ENCODE results near the gene TMEM132C.

The TMEM132C gene

GRCh38 chr12:128456922-128457321 lies 190.0 kb downstream of the TMEM132C start:
- no peak overlapping the region for H3K27ac ChIP-seq
- no peak for TF ChIP-seq ZFX (IDR thresholded peaks at IDR 0.05)

- TF ChIP-seq CTCF (conservative IDR thresholded peaks at IDR 0.05) (no peak), ZFX (IDR thresholded peaks at IDR 0.05) (no peak)
- no peak overlapping the region for H3K27ac ChIP-seq
These were observed 191.5 kb downstream of the TMEM132C start for GRCh38 chr12:128458301-128458974.

- no peak overlapping the region for H3K27ac ChIP-seq
- TF ChIP-seq CTCF (conservative IDR thresholded peaks at IDR 0.05) (no peak), ZFX (IDR thresholded peaks at IDR 0.05) (no peak)
These were observed 192.1 kb downstream of the TMEM132C start for GRCh38 chr12:128459067-128459466.

- no peak overlapping the region for H3K27ac ChIP-seq
- no peak for TF ChIP-seq ZFX (IDR thresholded peaks at IDR 0.05)
- no peak for TF ChIP-seq CTCF (conservative IDR thresholded peaks at IDR 0.05)
These were observed 196.9 kb downstream of the TMEM132C start for GRCh38 chr12:128463881-128464280.

GRCh38 chr12:128467882-128468281 lies 200.9 kb downstream of the TMEM132C start:
- TF ChIP-seq CTCF (conservative IDR thresholded peaks at IDR 0.05) (no peak), ZFX (IDR thresholded peaks at IDR 0.05) (no peak)
- no peak overlapping the region for H3K27ac ChIP-seq

- H3K27ac ChIP-seq = no peak overlapping the region
- no peak for TF ChIP-seq ZFX (IDR thresholded peaks at IDR 0.05)
- no peak for TF ChIP-seq CTCF (conservative IDR thresholded peaks at IDR 0.05)
These were observed 202.0 kb downstream of the TMEM132C start for GRCh38 chr12:128468926-128469325.

- H3K27ac ChIP-seq = no peak overlapping the region
- TF ChIP-seq ZFX (IDR thresholded peaks at IDR 0.05) (no peak), CTCF (conservative IDR thresholded peaks at IDR 0.05) (no peak)
These were observed 204.5 kb downstream of the TMEM132C start for GRCh38 chr12:128471491-128471890.

- no peak for TF ChIP-seq CTCF (conservative IDR thresholded peaks at IDR 0.05)
- no peak for TF ChIP-seq ZFX (IDR thresholded peaks at IDR 0.05)
- H3K27ac ChIP-seq = no peak overlapping the region
These were observed 207.9 kb downstream of the TMEM132C start for GRCh38 chr12:128474916-128475315.

Measured in C4-2B (cell line).